Neuronal stem cell (in vitro differentiated cells): ENCODE data around the gene EN1.

Source experiments
- DNase-seq: peaks from one replicate; pipeline ENCODE4 v3.0.0-alpha.2; 2013; ENCODE audit warnings: low spot score
- H2AFZ ChIP-seq: one replicate; pipeline ENCODE4 v1.6.1; 2013; ENCODE audit warnings: mild to moderate bottlenecking, low read length, inconsistent platforms
- H2AK5ac ChIP-seq: 2 replicates; pipeline ENCODE4 v1.6.1; 2013; ENCODE audit warnings: low read depth, mild to moderate bottlenecking, inconsistent platforms, low read length, moderate library complexity, mixed read lengths
- H2BK120ac ChIP-seq: 2 replicates; pipeline ENCODE4 v1.6.1; 2013; ENCODE audit warnings: low read depth, mild to moderate bottlenecking, inconsistent platforms, low read length, moderate library complexity, mixed read lengths
- H2BK12ac ChIP-seq: one replicate; pipeline ENCODE4 v1.6.1; 2013; ENCODE audit warnings: low read length, inconsistent platforms
- H2BK15ac ChIP-seq: 2 replicates; pipeline ENCODE4 v1.6.1; 2013; ENCODE audit warnings: mild to moderate bottlenecking, low read length, inconsistent platforms, mixed read lengths
- H2BK5ac ChIP-seq: one replicate; pipeline ENCODE4 v1.6.1; 2013; ENCODE audit warnings: inconsistent platforms, mild to moderate bottlenecking, low read length, moderate library complexity
- H3K14ac ChIP-seq: one replicate; pipeline ENCODE4 v1.6.1; 2013; ENCODE audit warnings: low read length, inconsistent platforms
- H3K18ac ChIP-seq: 2 replicates; pipeline ENCODE4 v1.6.1; 2013; ENCODE audit warnings: low read length, inconsistent platforms
- H3K23ac ChIP-seq: 2 replicates; pipeline ENCODE4 v1.6.1; 2013; ENCODE audit warnings: low read depth, mild to moderate bottlenecking, mixed read lengths, low read length, inconsistent platforms; ENCODE audit not compliant: poor library complexity
- H3K27ac ChIP-seq: replicated peaks from 3 replicates; pipeline ENCODE4 v1.5.1; 2013; ENCODE audit warnings: low read length, inconsistent platforms
- H3K27me3 ChIP-seq, 3 experiments: 2 replicates each; pipeline ENCODE4 v1.6.1; 2013; ENCODE audit warnings: low read length in 3 of 3, mild to moderate bottlenecking in 2 of 3, inconsistent platforms in 1 of 3, low read depth in 1 of 3, mixed read lengths in 1 of 3, moderate library complexity in 1 of 3; ENCODE audit not compliant: control insufficient read depth in 3 of 3, insufficient read depth in 3 of 3
- H3K36me3 ChIP-seq, 2 donors: replicated peaks in 1 of 2; 2 replicates each; pipeline ENCODE4 v1.6.1; 2013; ENCODE audit warnings: low read length in 2 of 2; ENCODE audit not compliant: control insufficient read depth in 2 of 2, insufficient read depth in 2 of 2
- H3K4ac ChIP-seq: 2 replicates; pipeline ENCODE4 v1.6.1; 2013; ENCODE audit warnings: inconsistent platforms, mild to moderate bottlenecking, low read length, moderate library complexity
- H3K4me1 ChIP-seq, 2 donors: 1 replicate in 1 of 2; 2 replicates in 1 of 2; pipeline ENCODE4 v1.6.1; 2013; ENCODE audit warnings: low read length in 2 of 2, low read depth in 1 of 2; ENCODE audit not compliant: control insufficient read depth in 2 of 2, insufficient read depth in 1 of 2
- H3K4me2 ChIP-seq: one replicate; pipeline ENCODE4 v1.6.1; 2013; ENCODE audit warnings: mild to moderate bottlenecking, low read length, inconsistent platforms; ENCODE audit not compliant: insufficient read depth, poor library complexity, severe bottlenecking
- H3K4me3 ChIP-seq, 2 donors: 2 replicates each; pipeline ENCODE4 v1.5.1; 2013; ENCODE audit warnings: low read length in 2 of 2, mild to moderate bottlenecking in 2 of 2, inconsistent platforms in 1 of 2, moderate library complexity in 1 of 2
- H3K79me1 ChIP-seq: one replicate; pipeline ENCODE4 v1.6.1; 2013; ENCODE audit warnings: low read depth, mild to moderate bottlenecking, inconsistent platforms, low read length, moderate library complexity
- H3K9ac ChIP-seq: one replicate; pipeline ENCODE4 v1.6.1; 2013; ENCODE audit warnings: mild to moderate bottlenecking, low read depth, low read length, inconsistent platforms; ENCODE audit not compliant: poor library complexity
- H3K9me3 ChIP-seq, 2 donors: replicated peaks in 1 of 2; 2 replicates each; pipeline versions ENCODE3 to v1.6.1; 2013; ENCODE audit warnings: low read length in 2 of 2, mild to moderate bottlenecking in 2 of 2, inconsistent platforms in 1 of 2, low read depth in 1 of 2, mixed read lengths in 1 of 2, moderate library complexity in 1 of 2; ENCODE audit not compliant: control insufficient read depth in 2 of 2, insufficient read depth in 1 of 2
- H4K8ac ChIP-seq: one replicate; pipeline ENCODE4 v1.6.1; 2013; ENCODE audit warnings: low read depth, mild to moderate bottlenecking, inconsistent platforms, low read length, moderate library complexity
- H4K91ac ChIP-seq: one replicate; pipeline ENCODE4 v1.6.1; 2013; ENCODE audit warnings: low read length, low read depth, mild to moderate bottlenecking, inconsistent platforms; ENCODE audit not compliant: poor library complexity
- whole genome bisulfite sequencing, 2 donors: extraction: QIAGEN DNeasy Blood & Tissue Kit; methylation state at CpG; one replicate each; pipeline ENCODE4 v1.1.7; 2013; ENCODE audit warnings: missing lambda C conversion rate in 2 of 2, mixed read lengths in 1 of 2; ENCODE audit not compliant: insufficient read length in 2 of 2, insufficient replicate concordance in 1 of 2; ENCODE audit errors: extremely low coverage in 2 of 2; 5-methylcytosine and 5-hydroxymethylcytosine counted together

EN1 gene

DNA sequence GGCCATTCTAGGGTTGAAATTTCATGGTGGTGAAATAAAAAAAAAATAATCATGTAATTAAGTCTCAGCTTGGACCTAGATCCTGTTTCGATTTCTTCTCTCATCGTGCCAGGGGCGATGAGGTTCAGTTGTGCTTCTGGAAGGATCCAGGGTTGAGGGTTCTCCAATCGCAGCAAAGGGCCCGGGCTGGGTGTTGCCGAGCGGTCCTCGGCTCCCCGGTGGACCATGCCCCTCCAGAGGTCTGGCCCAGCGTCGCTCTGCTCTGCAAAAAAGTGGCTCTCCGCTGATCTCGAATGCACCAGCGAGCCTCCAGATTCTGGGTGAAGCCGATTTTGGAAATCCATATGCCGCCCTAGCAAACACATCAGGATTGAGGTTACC, 39.0 kb downstream of the EN1 start:
- H3K4me2 ChIP-seq = peak overlapping the region; percentile 38
- H2BK15ac ChIP-seq = no peak overlapping the region
- H3K4ac ChIP-seq = no peak overlapping the region
- no peak overlapping the region for H3K9ac ChIP-seq
- H3K9me3 ChIP-seq = no peaks in the 10 kb centered on the region
- no peak overlapping the region for H2BK5ac ChIP-seq
- H3K27me3 ChIP-seq = peaks cover 0 to 31% (median 0%) of the 10 kb centered on the region in 3 experiments
- no peak overlapping the region for H4K8ac ChIP-seq
- no peak overlapping the region for H3K27ac ChIP-seq
- H3K36me3 ChIP-seq = no peaks in the 10 kb centered on the region
- H3K4me1 ChIP-seq = peaks cover 0 to 29% of the 10 kb centered on the region in 2 donors
- no peak overlapping the region for H3K23ac ChIP-seq
- H3K79me1 ChIP-seq = no peaks in the 10 kb centered on the region
- H3K4me3 ChIP-seq = no peak overlapping the region
- H2AFZ ChIP-seq = no peak overlapping the region
- no peak overlapping the region for H2BK12ac ChIP-seq
- WGBS, 2 donors = no CpG with 5 or more reads among the region's 16 CpGs
- H3K14ac ChIP-seq = no peak overlapping the region
- no peak overlapping the region for H4K91ac ChIP-seq
- no peak overlapping the region for H2AK5ac ChIP-seq
- H2BK120ac ChIP-seq = no peak overlapping the region
- H3K18ac ChIP-seq = no peak overlapping the region
- no peak for DNase-seq

GRCh38 chr2:118807668-118808428, 39.6 kb downstream of the EN1 start:
- Histone ChIP-seq H4K8ac (no peak overlapping the region), H2BK15ac (no peak overlapping the region), H3K23ac (no peak overlapping the region), H3K27me3 (peaks cover 0 to 29% (median 0%) of the 10 kb centered on the region in 3 experiments), H3K9ac (no peak overlapping the region), H3K4me3 (no peak overlapping the region), H2AFZ (peak overlapping the region; percentile 22), H4K91ac (no peak overlapping the region), H2AK5ac (no peak overlapping the region), H3K18ac (no peak overlapping the region), H3K4ac (no peak overlapping the region), H3K36me3 (no peaks in the 10 kb centered on the region), H3K79me1 (no peaks in the 10 kb centered on the region), H2BK120ac (no peak overlapping the region), H3K9me3 (no peaks in the 10 kb centered on the region), H2BK12ac (no peak overlapping the region), H3K14ac (no peak overlapping the region), H3K27ac (no peak overlapping the region), H2BK5ac (no peak overlapping the region), H3K4me2 (peak overlapping the region; percentile 38), H3K4me1 (peaks cover 0 to 25% of the 10 kb centered on the region in 2 donors)
- WGBS, 2 donors = no CpG with 5 or more reads among the region's 13 CpGs
- DNase-seq = peak; percentile 43

- Histone ChIP-seq H3K9me3 (no peaks in the 10 kb centered on the region), H3K23ac (no peak overlapping the region), H2AFZ (peak overlapping the region; percentile 22), H3K4me3 (no peak overlapping the region), H2AK5ac (no peak overlapping the region), H3K18ac (peak overlapping the region; percentile 20), H2BK120ac (no peak overlapping the region), H3K14ac (no peak overlapping the region), H4K91ac (no peak overlapping the region), H2BK15ac (no peak overlapping the region), H4K8ac (no peak overlapping the region), H3K27me3 (peaks cover 0 to 24% (median 0%) of the 10 kb centered on the region in 3 experiments), H3K4me1 (peaks cover 0 to 20% of the 10 kb centered on the region in 2 donors), H3K27ac (no peak overlapping the region), H2BK5ac (no peak overlapping the region), H3K36me3 (no peaks in the 10 kb centered on the region), H3K4ac (no peak overlapping the region), H3K4me2 (peak overlapping the region; percentile 28), H2BK12ac (no peak overlapping the region), H3K79me1 (no peaks in the 10 kb centered on the region), H3K9ac (no peak overlapping the region)
- WGBS, 2 donors = no CpG with 5 or more reads among the region's 23 CpGs
- no peak for DNase-seq
These were observed 40.4 kb downstream of the EN1 start for GRCh38 chr2:118806797-118807667.
